ENCODE data around the gene STK4.

- TF ChIP-seq EP300 (IDR thresholded peaks at IDR 0.05) (no peak), POLR2AphosphoS5 (IDR thresholded peaks at IDR 0.05) (no peak), POLR2A (IDR thresholded peaks at IDR 0.05) (no peak), CTCF (IDR thresholded peaks at IDR 0.05) (no peak)
Observed at GRCh38 chr20:45012682-45013302, 46.5 kb downstream of the STK4 start.

Data from gastroesophageal sphincter (tissue), 3 donors.